Endothelial cell of umbilical vein (primary cell): ENCODE data around the gene FILIP1L. TPM values are rescaled to one million over a fixed set of nuclear protein-coding genes. Genes with fewer than 3 reads are reported as not detected.

ENCODE experiments used
- BruUV-seq: library from RNA; stranded (reverse); fragments of 400-500 nt; replicated peaks from 2 replicates; lab custom pipeline; 2021; lab: Mats Ljungman, UMichigan
- CTCF ChIA-PET: fragments of 300-600, 350-600 bp; sonication (Branson Sonifier 250); formaldehyde crosslinking; loops from one replicate; lab custom pipeline; 2021; ENCODE audit warnings: antibody characterized with exemption, inconsistent platforms; lab: Charles Lee
- POLR2A ChIA-PET: fragments of 300-600, 350-600 bp; sonication (Branson Sonifier 250); formaldehyde crosslinking; loops from one replicate; lab custom pipeline; 2021; ENCODE audit warnings: antibody characterized with exemption, inconsistent platforms; lab: Charles Lee
- DNase-seq: peaks from one replicate; pipeline ENCODE4 v3.0.0-alpha.2; 2011; ENCODE audit warnings: low read depth, low spot score
- FAIRE-seq: peaks from 2 replicates; lab custom pipeline; 2011; peaks lifted over from hg19 to GRCh38; lab: Jason Lieb, UNC
- H2AFZ ChIP-seq: 2 replicates; pipeline ENCODE4 v1.6.0; 2012; ENCODE audit warnings: low read depth, low read length, control low read depth, inconsistent platforms
- H3K27ac ChIP-seq: 2 replicates; pipeline ENCODE4 v1.5.1; 2011; ENCODE audit warnings: low read depth, mild to moderate bottlenecking, control low read depth, low read length, moderate library complexity; ENCODE audit not compliant: insufficient read depth
- H3K27me3 ChIP-seq, 2 experiments: 2 replicates each; pipeline versions ENCODE4 v1.6.0 to v1.6.1; 2011; ENCODE audit warnings: low read length in 2 of 2, mixed read lengths in 1 of 2; ENCODE audit not compliant: control insufficient read depth in 2 of 2, insufficient read depth in 2 of 2
- H3K36me3 ChIP-seq, 2 experiments: 2 replicates in 1 of 2; 3 replicates in 1 of 2; pipeline ENCODE4 v1.5.1; 2011; ENCODE audit warnings: low read length in 2 of 2, mild to moderate bottlenecking in 1 of 2, moderate library complexity in 1 of 2; ENCODE audit not compliant: control insufficient read depth in 2 of 2, insufficient read depth in 2 of 2; ENCODE audit errors: extremely low read depth in 1 of 2
- H3K4me1 ChIP-seq: 3 replicates; pipeline ENCODE4 v1.5.1; 2011; ENCODE audit warnings: mild to moderate bottlenecking, low read length; ENCODE audit not compliant: control insufficient read depth, insufficient read depth; ENCODE audit errors: extremely low read depth
- H3K4me2 ChIP-seq: 2 replicates; pipeline ENCODE4 v1.6.1; 2011; ENCODE audit warnings: low read length, control low read depth, mixed read lengths; ENCODE audit not compliant: insufficient read depth
- H3K4me3 ChIP-seq, 3 experiments: fragments of 200-600 bp in 1 of 3; sonication (generic), shearing (Covaris generic) in 1 of 3; replicated peaks in 1 of 3; 2 replicates each; pipeline ENCODE4 v1.5.1; 2011 to 2016; ENCODE audit warnings: control low read depth in 3 of 3, low read length in 3 of 3, mild to moderate bottlenecking in 2 of 3, inconsistent platforms in 1 of 3, low read depth in 1 of 3, moderate library complexity in 1 of 3; ENCODE audit not compliant: insufficient read depth in 1 of 3
- H3K79me2 ChIP-seq: 2 replicates; pipeline ENCODE4 v1.6.0; 2012; ENCODE audit warnings: low read length, inconsistent platforms; ENCODE audit not compliant: control insufficient read depth, insufficient read depth
- H3K9ac ChIP-seq: replicated peaks from 2 replicates; pipeline ENCODE3; 2011; ENCODE audit warnings: low read length, control low read depth; ENCODE audit not compliant: insufficient read depth; ENCODE audit errors: extremely low read depth
- H3K9me1 ChIP-seq: replicated peaks from 3 replicates; pipeline ENCODE4 v1.6.0; 2011; ENCODE audit warnings: mild to moderate bottlenecking, low read length; ENCODE audit not compliant: control insufficient read depth, insufficient read depth; ENCODE audit errors: extremely low read depth
- H3K9me3 ChIP-seq: replicated peaks from 2 replicates; pipeline ENCODE4 v1.5.1; 2012; ENCODE audit warnings: low read length, inconsistent platforms; ENCODE audit not compliant: control insufficient read depth, insufficient read depth
- H4K20me1 ChIP-seq: replicated peaks from 2 replicates; pipeline ENCODE3; 2011; ENCODE audit warnings: mild to moderate bottlenecking, low read length; ENCODE audit not compliant: control insufficient read depth, insufficient read depth; ENCODE audit errors: extremely low read depth
- CTCF ChIP-seq, 2 donors: IDR thresholded peaks; 1 replicate in 1 of 2; 2 replicates in 1 of 2; pipeline ENCODE4 v1.5.1; 2011; ENCODE audit warnings: low read length in 2 of 2, mild to moderate bottlenecking in 2 of 2, moderate library complexity in 2 of 2, control low read depth in 1 of 2, inconsistent platforms in 1 of 2, low read depth in 1 of 2; ENCODE audit not compliant: insufficient read depth in 1 of 2; ENCODE audit errors: extremely low read depth in 1 of 2
- EZH2 ChIP-seq: IDR thresholded peaks from 2 replicates; pipeline ENCODE4 v1.6.1; 2012; ENCODE audit warnings: borderline replicate concordance, low read depth, mild to moderate bottlenecking, moderate library complexity, low read length, inconsistent platforms; ENCODE audit not compliant: severe bottlenecking
- FOS ChIP-seq: IDR thresholded peaks from 2 replicates; pipeline ENCODE4 v1.6.1; 2011; ENCODE audit warnings: mild to moderate bottlenecking, low read length, moderate library complexity, borderline replicate concordance; ENCODE audit not compliant: insufficient read depth
- GATA2 ChIP-seq: IDR thresholded peaks from 2 replicates; pipeline ENCODE4 v1.7.0; 2011; ENCODE audit warnings: low read depth, mild to moderate bottlenecking, moderate library complexity, mixed read lengths, low read length; ENCODE audit not compliant: insufficient read length, insufficient read depth
- JUN ChIP-seq: IDR thresholded peaks from 2 replicates; pipeline ENCODE4 v1.6.1; 2011; ENCODE audit warnings: borderline replicate concordance, low read depth; ENCODE audit not compliant: insufficient read length, insufficient read depth
- MAX ChIP-seq: IDR thresholded peaks from 2 replicates; pipeline ENCODE4 v1.6.1; 2011; ENCODE audit not compliant: insufficient read depth, insufficient read length
- MYC ChIP-seq: IDR thresholded peaks from one replicate; pipeline ENCODE4 v1.6.1; 2011; ENCODE audit warnings: mild to moderate bottlenecking, low read depth, low read length
- POLR2A ChIP-seq: IDR thresholded peaks from 2 replicates; pipeline ENCODE4 v1.6.1; 2012; ENCODE audit warnings: low read depth, mild to moderate bottlenecking, control low read depth, low read length
- POLR2AphosphoS5 ChIP-seq: IDR thresholded peaks from 2 replicates; pipeline ENCODE4 v1.6.1; 2012; ENCODE audit warnings: low read depth, mild to moderate bottlenecking, control low read depth, low read length, moderate library complexity; ENCODE audit not compliant: insufficient read depth
- dilution Hi-C: fragments of 300-500 bp; cut with MboI; formaldehyde crosslinking; loops from one replicate; pipeline ENCODE4 v1.15.0; 2019; ENCODE audit warnings: low sequenced_read_pairs; ENCODE audit not compliant: extremely low pct_ligation_motif_present
- intact Hi-C: fragments of 100-400 bp; cut with micrococcal nuclease; formaldehyde crosslinking; loops from one replicate; pipeline ENCODE4 v1.10.0; 2022
- polyA plus RNA-seq, 4 experiments: library from polyadenylated mRNA; depleted of rRNA in 3 of 4; stranded (reverse) in 3 of 4; unstranded in 1 of 4; fragments of >200 nt; gene quantifications; 2 replicates each; pipeline versions ENCODE4 v1.2.1 to v1.2.3, GENCODE V29; 2011 to 2012; ENCODE audit warnings: missing spikeins in 1 of 4
- total RNA-seq: library from RNA; stranded (reverse); gene quantifications from 2 replicates; pipeline ENCODE4 v1.2.3, GENCODE V29; 2021

FILIP1L gene
- total and polyA plus RNA-seq, 2 donors (not counting 3 experiments of a cell fraction or from before 2014, with no cell fraction given): 26.0 to 29.9 TPM

- dilution Hi-C loops (no loop called here), intact Hi-C loops (no loop called here)
- no peak overlapping the region for H2AFZ ChIP-seq
- peaks cover 5 to 8% of the 10 kb centered on the region in 2 experiments for H3K36me3 ChIP-seq
- no peaks in the 10 kb centered on the region for H3K9me3 ChIP-seq
- no peak overlapping the region for H3K9ac ChIP-seq
- H3K4me1 ChIP-seq: no peaks in the 10 kb centered on the region
- no peaks in the 10 kb centered on the region for H3K27me3 ChIP-seq
- peaks cover 54% of the 10 kb centered on the region for H3K79me2 ChIP-seq
- no peak for DNase-seq
- TF ChIP-seq POLR2A: no peak
- TF ChIP-seq JUN: no peak
- TF ChIP-seq EZH2: no peak
- no peak for TF ChIP-seq MYC
- TF ChIP-seq MAX: no peak
- no peak for TF ChIP-seq CTCF (IDR thresholded peaks at IDR 0.05; ENCODE audit: extremely low read depth in 1 of 2, insufficient read depth in 1 of 2, low read depth in 1 of 2, low read length in 2 of 2)
- TF ChIP-seq POLR2AphosphoS5: no peak
- TF ChIP-seq FOS: no peak
- no peak for TF ChIP-seq GATA2
- peaks cover 5% of the 10 kb centered on the region for H4K20me1 ChIP-seq
- POLR2A ChIA-PET: no interaction called here
- H3K9me1 ChIP-seq: no peaks in the 10 kb centered on the region
- no peak overlapping the region for H3K27ac ChIP-seq
- FAIRE-seq: no peak
- CTCF ChIA-PET: interaction anchor here (1.6 kb wide), 1 partner anchor 10 kb away, joined by 7 read pairs; no protein-coding TSS in a partner anchor
- H3K4me3 ChIP-seq: no peak overlapping the region
- H3K4me2 ChIP-seq: no peak overlapping the region
- BruUV-seq: no TSS peak
Observed at GRCh38 chr3:99852851-99853250, 261.4 kb downstream of the FILIP1L start.
